CD14-positive monocyte (primary cell): Measurements from ENCODE around the gene HOXA11. TPM values are rescaled to one million over a fixed set of nuclear protein-coding genes. Genes with fewer than 3 reads are reported as not detected.

ENCODE experiments used
- DNase-seq, 3 donors: peaks; one replicate each; pipeline ENCODE4 v3.0.0-alpha.2; 2011 to 2022
- H2AFZ ChIP-seq: 2 replicates; pipeline ENCODE4 v1.6.0; 2012; ENCODE audit warnings: mild to moderate bottlenecking, low read depth, low read length, inconsistent platforms; ENCODE audit not compliant: insufficient read depth, poor library complexity, severe bottlenecking
- H3K27ac ChIP-seq, 2 donors: 1 replicate in 1 of 2; 2 replicates in 1 of 2; pipeline ENCODE4 v1.5.1; 2012 to 2013; ENCODE audit warnings: low read length in 2 of 2, control low read depth in 1 of 2, inconsistent platforms in 1 of 2, low read depth in 1 of 2, mild to moderate bottlenecking in 1 of 2
- H3K27me3 ChIP-seq, 2 donors: one replicate each; pipeline versions ENCODE4 v1.6.0 to v1.6.1; 2011 to 2013; ENCODE audit warnings: low read length in 2 of 2; ENCODE audit not compliant: control insufficient read depth in 2 of 2, insufficient read depth in 2 of 2
- H3K36me3 ChIP-seq, 2 donors: replicated peaks in 1 of 2; 1 replicate in 1 of 2; 2 replicates in 1 of 2; pipeline versions ENCODE4 v1.5.1 to v1.6.1; 2012 to 2013; ENCODE audit warnings: low read length in 2 of 2, control low read depth in 1 of 2, inconsistent platforms in 1 of 2, mild to moderate bottlenecking in 1 of 2; ENCODE audit not compliant: insufficient read depth in 2 of 2, control insufficient read depth in 1 of 2
- H3K4me1 ChIP-seq, 2 donors: 1 replicate in 1 of 2; 2 replicates in 1 of 2; pipeline versions ENCODE4 v1.5.1 to v1.6.1; 2012 to 2013; ENCODE audit warnings: low read length in 2 of 2, control low read depth in 1 of 2, inconsistent platforms in 1 of 2, mild to moderate bottlenecking in 1 of 2, moderate library complexity in 1 of 2; ENCODE audit not compliant: insufficient read depth in 2 of 2, control insufficient read depth in 1 of 2
- H3K4me2 ChIP-seq: replicated peaks from 2 replicates; pipeline ENCODE3; 2012; ENCODE audit warnings: low read length, moderate library complexity, mild to moderate bottlenecking; ENCODE audit not compliant: poor library complexity, severe bottlenecking; ENCODE audit errors: extremely low read depth
- H3K4me3 ChIP-seq, 3 experiments: fragments of 200-600 bp in 1 of 3; sonication (generic) in 1 of 3; replicated peaks in 1 of 3; 1 replicate in 2 of 3; 2 replicates in 1 of 3; pipeline ENCODE4 v1.5.1; 2011 to 2013; ENCODE audit warnings: low read length in 3 of 3, mild to moderate bottlenecking in 3 of 3, control low read depth in 2 of 3, low read depth in 2 of 3, inconsistent platforms in 1 of 3, moderate library complexity in 1 of 3
- H3K79me2 ChIP-seq: 2 replicates; pipeline ENCODE4 v1.6.0; 2012; ENCODE audit warnings: mild to moderate bottlenecking, control low read depth, inconsistent platforms, low read length, moderate library complexity; ENCODE audit not compliant: insufficient read depth
- H3K9ac ChIP-seq: 2 replicates; pipeline ENCODE4 v1.6.0; 2017; ENCODE audit warnings: low read length, mild to moderate bottlenecking; ENCODE audit not compliant: insufficient read depth, poor library complexity, severe bottlenecking
- H3K9me3 ChIP-seq, 2 donors: replicated peaks in 1 of 2; 1 replicate in 1 of 2; 2 replicates in 1 of 2; pipeline versions ENCODE4 v1.5.1 to v1.6.1; 2012 to 2013; ENCODE audit warnings: low read length in 2 of 2, control low read depth in 1 of 2; ENCODE audit not compliant: control insufficient read depth in 1 of 2, insufficient read depth in 1 of 2
- H4K20me1 ChIP-seq: 2 replicates; pipeline ENCODE4 v1.6.0; 2012; ENCODE audit warnings: mild to moderate bottlenecking, low read length, control low read depth, moderate library complexity; ENCODE audit not compliant: insufficient read depth
- H3K27ac Mint-ChIP-seq, 7 donors: one replicate each; pipeline ENCODE4 v1.8.0; 2020; ENCODE audit warnings: mild to moderate bottlenecking in 7 of 7, mixed read lengths in 7 of 7, moderate library complexity in 6 of 7, inconsistent platforms in 2 of 7
- H3K27me3 Mint-ChIP-seq, 3 donors: one replicate each; pipeline ENCODE4 v1.8.0; 2021 to 2022; ENCODE audit warnings: low read depth in 3 of 3, mild to moderate bottlenecking in 3 of 3, mixed read lengths in 3 of 3, moderate library complexity in 3 of 3, inconsistent platforms in 1 of 3
- H3K36me3 Mint-ChIP-seq, 2 donors: one replicate each; pipeline ENCODE4 v1.8.0; 2020; ENCODE audit warnings: mixed read lengths in 2 of 2, inconsistent platforms in 1 of 2, mild to moderate bottlenecking in 1 of 2
- H3K4me1 Mint-ChIP-seq: one replicate; pipeline ENCODE4 v1.8.0; 2020; ENCODE audit warnings: mild to moderate bottlenecking, mixed read lengths
- H3K4me3 Mint-ChIP-seq, 2 donors: one replicate each; pipeline ENCODE4 v1.8.0; 2020; ENCODE audit warnings: mild to moderate bottlenecking in 2 of 2, mixed read lengths in 2 of 2, moderate library complexity in 1 of 2
- H3K9me3 Mint-ChIP-seq, 7 donors: one replicate each; pipeline ENCODE4 v1.8.0; 2020 to 2022; ENCODE audit warnings: mixed read lengths in 7 of 7, mild to moderate bottlenecking in 6 of 7, moderate library complexity in 6 of 7, inconsistent platforms in 2 of 7
- CTCF ChIP-seq: fragments of 200-600 bp; IDR thresholded peaks from one replicate; pipeline ENCODE4 v1.8.0; 2022; ENCODE audit warnings: antibody characterized with exemption, mild to moderate bottlenecking
- WGBS: methylation state at CpG from one replicate; pipeline ENCODE4 v1.1.5; 2013; ENCODE audit warnings: missing lambda C conversion rate; ENCODE audit not compliant: insufficient coverage; 5-methylcytosine and 5-hydroxymethylcytosine counted together
- intact Hi-C, 2 donors: fragments of 100-400 bp; cut with micrococcal nuclease; formaldehyde crosslinking; loops; one replicate each; pipeline versions ENCODE4 v1.15.0 to v1.15.1; 2023
- polyA plus RNA-seq, 3 donors: library from polyadenylated mRNA; depleted of rRNA in 1 of 3; unstranded in 2 of 3; stranded (reverse) in 1 of 3; fragments of 300-500 nt in 2 of 3; fragments of >200 nt in 1 of 3; fragmentation: Illumina TruSeq in 2 of 3; gene quantifications; 1 replicate in 2 of 3; 2 replicates in 1 of 3; pipeline ENCODE4 v1.2.3, GENCODE V29; 2012 to 2021

Gene HOXA11
- polyA plus RNA-seq, 3 donors = not detected

GRCh38 chr7:27176524-27176845, 8.5 kb downstream of the HOXA11 start:
- Histone ChIP-seq H3K9ac (no peak overlapping the region), H3K4me1 (peaks cover 32 to 42% of the 10 kb centered on the region in 2 donors), H3K27ac (no peak overlapping the region), H3K27me3 (peaks cover 49 to 98% of the 10 kb centered on the region in 2 donors), H2AFZ (no peak overlapping the region), H3K36me3 (no peaks in the 10 kb centered on the region), H3K79me2 (no peaks in the 10 kb centered on the region), H3K4me2 (no peak overlapping the region), H3K4me3 (no peak overlapping the region), H3K9me3 (peaks cover 14 to 18% of the 10 kb centered on the region in 2 donors), H4K20me1 (no peaks in the 10 kb centered on the region)
- WGBS = no CpG with 5 or more reads among the region's 3 CpGs
- no peak for DNase-seq
- H3K36me3 Mint-ChIP-seq = peaks cover 8 to 21% of the 10 kb centered on the region in 2 donors
- H3K9me3 Mint-ChIP-seq = peaks cover 0 to 29% (median 10%) of the 10 kb centered on the region in 7 donors
- peak overlapping the region in 1 of 2 donors; percentile 87 for H3K4me3 Mint-ChIP-seq
- no peak for TF ChIP-seq CTCF
- H3K27ac Mint-ChIP-seq = no peak overlapping the region
- intact Hi-C loops = no loop called here
- peaks cover 33% of the 10 kb centered on the region for H3K4me1 Mint-ChIP-seq
- H3K27me3 Mint-ChIP-seq = peaks cover 84 to 95% (median 90%) of the 10 kb centered on the region in 3 donors

- 95% methylated on average over 33 of the region's 40 CpGs for WGBS
- Histone ChIP-seq H3K79me2 (no peaks in the 10 kb centered on the region), H3K9me3 (peaks cover 14 to 23% of the 10 kb centered on the region in 2 donors), H3K27ac (no peak overlapping the region), H4K20me1 (no peaks in the 10 kb centered on the region), H3K4me2 (no peak overlapping the region), H3K9ac (no peak overlapping the region), H3K4me1 (peaks cover 32 to 45% of the 10 kb centered on the region in 2 donors), H3K36me3 (no peaks in the 10 kb centered on the region), H3K27me3 (peaks cover 53 to 98% of the 10 kb centered on the region in 2 donors), H2AFZ (no peak overlapping the region), H3K4me3 (no peak overlapping the region)
- H3K36me3 Mint-ChIP-seq = peaks cover 10 to 25% of the 10 kb centered on the region in 2 donors
- H3K4me1 Mint-ChIP-seq = peaks cover 35% of the 10 kb centered on the region
- peaks cover 85 to 96% (median 90%) of the 10 kb centered on the region in 3 donors for H3K27me3 Mint-ChIP-seq
- no peak for TF ChIP-seq CTCF
- peak overlapping the region in 1 of 2 donors; percentile 87 for H3K4me3 Mint-ChIP-seq
- H3K27ac Mint-ChIP-seq = peak overlapping the region in 1 of 7 donors; percentile 72
- intact Hi-C loops = no loop called here
- peaks cover 0 to 31% (median 10%) of the 10 kb centered on the region in 7 donors for H3K9me3 Mint-ChIP-seq
- no peak for DNase-seq
Measured at GRCh38 chr7:27175626-27176523, 9.2 kb downstream of the HOXA11 start.
